Measurements from ENCODE around the gene CDH23.

Gene CDH23

GRCh38 chr10:71483135-71483534 is 86.4 kb downstream of the CDH23 start:
- DNase-seq (ENCODE audit: low spot score): no peak

GRCh38 chr10:71483885-71484751 is 87.4 kb downstream of the CDH23 start:
- no peak for DNase-seq (ENCODE audit: low spot score)

GRCh38 chr10:71486484-71487114 is 89.9 kb downstream of the CDH23 start:
- peak; percentile 11 for DNase-seq (ENCODE audit: low spot score)

- DNase-seq (ENCODE audit: low spot score): no peak
These were observed 91.0 kb downstream of the CDH23 start for GRCh38 chr10:71487726-71488125.

- DNase-seq (ENCODE audit: low spot score): no peak
These were observed 92.4 kb downstream of the CDH23 start for GRCh38 chr10:71489077-71489476.

GRCh38 chr10:71492872-71493271 is 96.2 kb downstream of the CDH23 start:
- no peak for DNase-seq (ENCODE audit: low spot score)

GRCh38 chr10:71493741-71494140 is 97.0 kb downstream of the CDH23 start:
- DNase-seq (ENCODE audit: low spot score): no peak

GRCh38 chr10:71494476-71494875 is 97.8 kb downstream of the CDH23 start:
- DNase-seq (ENCODE audit: low spot score): no peak

GRCh38 chr10:71494980-71495381 is 98.3 kb downstream of the CDH23 start:
- DNase-seq (ENCODE audit: low spot score): no peak

- no peak for DNase-seq (ENCODE audit: low spot score)
These were observed 100.4 kb downstream of the CDH23 start for GRCh38 chr10:71496927-71497762.

- DNase-seq (ENCODE audit: low spot score): no peak
These were observed 101.1 kb downstream of the CDH23 start for GRCh38 chr10:71497763-71498326.

- DNase-seq (ENCODE audit: low spot score): peak; percentile 71
These were observed 104.7 kb downstream of the CDH23 start for GRCh38 chr10:71501402-71501801.

GRCh38 chr10:71502190-71502589 is 105.5 kb downstream of the CDH23 start:
- DNase-seq (ENCODE audit: low spot score): no peak

- no peak for DNase-seq (ENCODE audit: low spot score)
These were observed 106.1 kb downstream of the CDH23 start for GRCh38 chr10:71502851-71503250.

GRCh38 chr10:71504168-71504567 is 107.4 kb downstream of the CDH23 start:
- no peak for DNase-seq (ENCODE audit: low spot score)

GRCh38 chr10:71504570-71504969 is 107.8 kb downstream of the CDH23 start:
- no peak for DNase-seq (ENCODE audit: low spot score)

GRCh38 chr10:71505862-71506261 is 109.1 kb downstream of the CDH23 start:
- DNase-seq (ENCODE audit: low spot score): no peak

GRCh38 chr10:71509444-71509843 is 112.7 kb downstream of the CDH23 start:
- no peak for DNase-seq (ENCODE audit: low spot score)

- DNase-seq (ENCODE audit: low spot score): no peak
These were observed 114.5 kb downstream of the CDH23 start for GRCh38 chr10:71511206-71511605.

GRCh38 chr10:71512312-71512711 is 115.6 kb downstream of the CDH23 start:
- DNase-seq (ENCODE audit: low spot score): no peak

GRCh38 chr10:71512761-71513539 is 116.2 kb downstream of the CDH23 start:
- no peak for DNase-seq (ENCODE audit: low spot score)
